Body of pancreas (tissue), 4 donors: Measurements from ENCODE around the gene IL22RA1. TPM values are rescaled to one million over a fixed set of nuclear protein-coding genes. Genes with fewer than 3 reads are reported as not detected.

ENCODE experiments used
- ATAC-seq: fragments of 150-250 bp; one replicate; pipeline ENCODE4 v1.9.1; 2016
- DNase-seq, 4 donors: peaks; one replicate each; pipeline ENCODE4 v3.0.0-alpha.2; 2019
- H3K27ac ChIP-seq, 4 donors: fragments of 200-600 bp; sonication (generic); 1 replicate in 3 of 4; 2 replicates in 1 of 4; pipeline versions ENCODE4 v1.5.1 to v1.6.1; 2016 to 2019; ENCODE audit warnings: mild to moderate bottlenecking in 1 of 4, mixed read lengths in 1 of 4, moderate library complexity in 1 of 4
- H3K27me3 ChIP-seq, 2 donors: fragments of 200-600 bp; sonication (generic); one replicate each; pipeline ENCODE4 v1.6.0; 2016; ENCODE audit warnings: mild to moderate bottlenecking in 1 of 2
- H3K36me3 ChIP-seq, 2 donors: fragments of 200-600 bp; sonication (generic); replicated peaks in 1 of 2; 2 replicates each; pipeline ENCODE4 v1.5.1; 2016; ENCODE audit warnings: low read depth in 2 of 2; ENCODE audit not compliant: insufficient read depth in 1 of 2
- H3K4me1 ChIP-seq: fragments of 200-600 bp; sonication (generic); one replicate; pipeline ENCODE4 v1.6.0; 2016
- H3K4me3 ChIP-seq, 2 donors: fragments of 200-600 bp; sonication (generic); 1 replicate in 1 of 2; 2 replicates in 1 of 2; pipeline ENCODE4 v1.5.1; 2016 to 2019
- H3K9me3 ChIP-seq, 3 donors: fragments of 200-600 bp; sonication (generic); 1 replicate in 2 of 3; 2 replicates in 1 of 3; pipeline ENCODE4 v1.5.1; 2016
- CTCF ChIP-seq, 7 experiments: fragments of 450-650 bp in 4 of 7; fragments of 200-600 bp in 3 of 7; sonication (generic) in 3 of 7; IDR thresholded peaks; one replicate each; pipeline ENCODE4 v1.5.1; 2016 to 2019; ENCODE audit warnings: antibody characterized with exemption in 7 of 7
- POLR2A ChIP-seq, 3 donors: fragments of 450-650 bp; IDR thresholded peaks; one replicate each; pipeline ENCODE4 v1.6.1; 2016; ENCODE audit warnings: antibody characterized with exemption in 3 of 3, mild to moderate bottlenecking in 2 of 3
- WGBS, 2 donors: methylation state at CpG; one replicate each; pipeline ENCODE4 v1.1.5; 2017; 5-methylcytosine and 5-hydroxymethylcytosine counted together
- intact Hi-C: fragments of 100-400 bp; cut with DNase I; formaldehyde crosslinking; loops from one replicate; pipeline ENCODE4 v1.15.1; 2023
- total RNA-seq, 2 donors: library from RNA; depleted of rRNA; stranded (reverse); fragments of >200 nt; gene quantifications; one replicate each; pipeline ENCODE4 v1.1.0, GENCODE V29; 2016

The IL22RA1 gene
- total RNA-seq, 2 donors from 2014 or later, result 49.1 to 133 TPM

DNA sequence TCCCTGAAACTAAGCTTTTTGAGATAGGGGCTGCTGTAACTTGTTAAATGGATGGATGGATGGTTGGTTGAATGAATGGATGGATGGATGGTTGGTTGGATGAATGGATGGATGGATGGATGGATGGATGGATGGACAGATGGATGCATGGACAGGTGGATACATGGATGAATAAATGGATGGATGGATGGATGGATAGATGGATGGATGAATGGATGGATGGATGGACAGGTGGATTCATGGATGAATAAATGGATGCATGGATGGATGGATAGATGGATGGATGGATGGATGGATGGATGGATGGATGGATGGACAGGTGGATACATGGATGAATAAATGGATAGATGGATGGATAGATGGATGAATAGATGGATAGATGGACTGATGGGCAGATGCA lies 57.9 kb downstream of the IL22RA1 start:
- TF ChIP-seq CTCF (IDR thresholded peaks at IDR 0.05), result no peak
- TF ChIP-seq POLR2A (IDR thresholded peaks at IDR 0.05), result no peak
- no peak for DNase-seq
- no peak overlapping the region for H3K27ac ChIP-seq
- ATAC-seq, result no peak
- H3K9me3 ChIP-seq, result no peaks in the 10 kb centered on the region
- intact Hi-C loops, result no loop called here
- H3K4me3 ChIP-seq, result no peak overlapping the region
- H3K36me3 ChIP-seq, result no peaks in the 10 kb centered on the region
- no peaks in the 10 kb centered on the region for H3K27me3 ChIP-seq
- peaks cover 19% of the 10 kb centered on the region for H3K4me1 ChIP-seq

DNA sequence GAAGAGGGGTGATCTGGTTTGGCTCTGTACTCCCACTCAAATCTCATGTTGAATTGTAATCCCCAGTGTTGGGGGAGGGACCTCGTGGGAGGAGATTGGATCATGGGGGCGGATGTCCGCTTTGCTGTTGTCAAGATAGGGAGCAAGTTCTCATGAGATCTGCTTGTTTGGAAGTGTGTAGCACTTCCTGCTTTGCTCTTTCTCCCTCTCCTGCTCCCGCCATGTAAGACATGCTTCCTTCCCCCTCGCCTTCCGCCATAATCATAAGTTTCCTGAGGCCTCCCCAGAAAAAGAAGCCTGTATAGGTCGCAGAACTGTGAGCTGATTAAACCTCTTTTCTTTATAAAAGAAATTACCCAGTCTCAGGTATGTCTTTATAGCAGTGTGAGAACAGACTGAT lies 58.9 kb downstream of the IL22RA1 start:
- peaks cover 19% of the 10 kb centered on the region for H3K4me1 ChIP-seq
- intact Hi-C loops, result no loop called here
- DNase-seq (no peak), ATAC-seq (no peak)
- no peaks in the 10 kb centered on the region for H3K36me3 ChIP-seq
- H3K27ac ChIP-seq, result no peak overlapping the region
- WGBS, 2 donors, result 79 to 82% methylated on average over 7 of the region's 7 CpGs
- no peaks in the 10 kb centered on the region for H3K9me3 ChIP-seq
- H3K4me3 ChIP-seq, result no peak overlapping the region
- TF ChIP-seq CTCF (IDR thresholded peaks at IDR 0.05) (no peak), POLR2A (IDR thresholded peaks at IDR 0.05) (no peak)
- no peaks in the 10 kb centered on the region for H3K27me3 ChIP-seq

DNA sequence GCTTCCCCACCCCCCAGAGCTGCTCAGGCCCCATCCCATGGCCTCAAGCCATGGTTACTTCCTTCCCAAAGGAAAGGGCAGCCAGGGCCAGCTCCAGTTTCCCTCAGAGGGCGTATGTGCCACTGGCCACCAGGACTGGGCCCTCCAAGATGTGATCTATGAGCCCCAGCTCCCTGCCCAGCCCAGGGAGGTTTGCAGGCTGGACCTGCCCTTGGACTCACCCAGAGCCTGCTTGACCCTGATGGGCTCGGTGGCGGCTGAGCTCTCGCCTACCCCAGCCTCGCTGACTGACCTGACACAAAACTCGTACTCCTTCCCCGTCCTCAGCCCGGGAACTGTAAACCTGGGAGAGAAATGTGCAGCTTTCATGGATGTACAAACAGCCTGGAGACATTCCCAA lies 60.6 kb downstream of the IL22RA1 start:
- no peak overlapping the region for H3K4me3 ChIP-seq
- TF ChIP-seq POLR2A (IDR thresholded peaks at IDR 0.05), result no peak
- TF ChIP-seq CTCF (IDR thresholded peaks at IDR 0.05), result no peak
- 89 to 90% methylated on average over 5 to 8 of the region's 8 CpGs for WGBS, 2 donors
- no peaks in the 10 kb centered on the region for H3K9me3 ChIP-seq
- H3K4me1 ChIP-seq, result peaks cover 19% of the 10 kb centered on the region
- DNase-seq, result no peak
- no peaks in the 10 kb centered on the region for H3K36me3 ChIP-seq
- H3K27ac ChIP-seq, result no peak overlapping the region
- H3K27me3 ChIP-seq, result no peaks in the 10 kb centered on the region
- no peak for ATAC-seq
- intact Hi-C loops, result no loop called here

GRCh38 chr1:24081190-24081589 lies 61.8 kb downstream of the IL22RA1 start:
- no peak for TF ChIP-seq CTCF (IDR thresholded peaks at IDR 0.05)
- no peak for TF ChIP-seq POLR2A (IDR thresholded peaks at IDR 0.05)
- Histone ChIP-seq H3K27ac (no peak overlapping the region), H3K27me3 (no peaks in the 10 kb centered on the region), H3K36me3 (no peaks in the 10 kb centered on the region), H3K4me1 (peaks cover 19% of the 10 kb centered on the region), H3K4me3 (no peak overlapping the region), H3K9me3 (no peaks in the 10 kb centered on the region)
- 37 to 45% methylated on average over 5 to 6 of the region's 6 CpGs for WGBS, 2 donors
- intact Hi-C loops, result no loop called here
- peak; percentile 38 to 70 (median 64) for DNase-seq
- peak; percentile 58 for ATAC-seq

GRCh38 chr1:24080131-24080530 lies 62.8 kb downstream of the IL22RA1 start:
- Histone ChIP-seq H3K27ac (no peak overlapping the region), H3K27me3 (no peaks in the 10 kb centered on the region), H3K4me1 (peaks cover 19% of the 10 kb centered on the region), H3K4me3 (no peak overlapping the region), H3K9me3 (no peaks in the 10 kb centered on the region), H3K36me3 (no peaks in the 10 kb centered on the region)
- 20 to 37% methylated on average over 5 to 9 of the region's 10 CpGs for WGBS, 2 donors
- TF ChIP-seq POLR2A (IDR thresholded peaks at IDR 0.05), result no peak
- TF ChIP-seq CTCF (IDR thresholded peaks at IDR 0.05), result no peak
- intact Hi-C loops, result no loop called here
- DNase-seq, result peak in 3 of 4 donors; percentile 42 to 62 (median 57)
- peak; percentile 27 for ATAC-seq
